Stimulated activated CD8-positive, alpha-beta memory T cell treated with anti-CD3 and anti-CD28 coated beads, Interleukin-15, amount 100 ng/mL, for 24 hours (primary cell): ENCODE results near the gene UNC93A.

Source experiments
- DNase-seq: peaks from one replicate; pipeline ENCODE4 v3.0.0-alpha.2; 2020; ENCODE audit warnings: low read depth

The UNC93A gene

GRCh38 chr6:167293088-167293589 is 2.0 kb downstream of the UNC93A start:
- no peak for DNase-seq

- DNase-seq: no peak
These were observed 2.5 kb downstream of the UNC93A start for GRCh38 chr6:167293590-167294091.

- DNase-seq: no peak
These were observed 3.1 kb downstream of the UNC93A start for GRCh38 chr6:167294241-167294640.

- DNase-seq: no peak
These were observed 3.8 kb downstream of the UNC93A start for GRCh38 chr6:167294651-167295494.

- DNase-seq: no peak
These were observed 4.6 kb downstream of the UNC93A start for GRCh38 chr6:167295495-167296292.

GRCh38 chr6:167296293-167296690 is 5.2 kb downstream of the UNC93A start:
- no peak for DNase-seq

GRCh38 chr6:167296902-167297301 is 5.8 kb downstream of the UNC93A start:
- DNase-seq: no peak

- no peak for DNase-seq
These were observed 7.0 kb downstream of the UNC93A start for GRCh38 chr6:167298127-167298526.

- no peak for DNase-seq
These were observed 8.7 kb downstream of the UNC93A start for GRCh38 chr6:167299641-167300308.

GRCh38 chr6:167300902-167301777 is 10.0 kb downstream of the UNC93A start:
- DNase-seq: no peak

- DNase-seq: no peak
These were observed 11.0 kb downstream of the UNC93A start for GRCh38 chr6:167302074-167302473.

GRCh38 chr6:167302796-167303195 is 11.7 kb downstream of the UNC93A start:
- DNase-seq: no peak

- DNase-seq: no peak
These were observed 12.8 kb downstream of the UNC93A start for GRCh38 chr6:167303675-167304625.

- no peak for DNase-seq
These were observed 13.8 kb downstream of the UNC93A start for GRCh38 chr6:167304912-167305311.

- DNase-seq: no peak
These were observed 14.7 kb downstream of the UNC93A start for GRCh38 chr6:167305796-167306195.

- DNase-seq: no peak
These were observed 15.4 kb downstream of the UNC93A start for GRCh38 chr6:167306401-167306998.

- no peak for DNase-seq
These were observed 16.3 kb downstream of the UNC93A start for GRCh38 chr6:167307342-167307955.

GRCh38 chr6:167308207-167308606 is 17.1 kb downstream of the UNC93A start:
- DNase-seq: no peak
